HEK293 (cell line): Measurements from ENCODE around the gene IL2RA.

Experiments
- ZNF660 ChIP-seq: fragments of 450-650 bp; IDR thresholded peaks from 2 replicates; pipeline ENCODE4 v1.5.1; 2018; ENCODE audit warnings: missing biosample characterization, mild to moderate bottlenecking, missing genetic modification characterization
- TF ChIP-seq, protein P1 (sequence below): fragments of 450-650 bp; formaldehyde crosslinking; IDR thresholded peaks from 2 replicates; pipeline ENCODE4 v1.5.1; 2016; ENCODE audit warnings: missing biosample characterization, missing genetic modification characterization

GRCh38 chr10:6091630-6092029 is 29.5 kb upstream of the IL2RA start:
- TF ChIP-seq ZNF660 (tag by site-specific recombination), result no peak
- TF ChIP-seq, protein P1, sequence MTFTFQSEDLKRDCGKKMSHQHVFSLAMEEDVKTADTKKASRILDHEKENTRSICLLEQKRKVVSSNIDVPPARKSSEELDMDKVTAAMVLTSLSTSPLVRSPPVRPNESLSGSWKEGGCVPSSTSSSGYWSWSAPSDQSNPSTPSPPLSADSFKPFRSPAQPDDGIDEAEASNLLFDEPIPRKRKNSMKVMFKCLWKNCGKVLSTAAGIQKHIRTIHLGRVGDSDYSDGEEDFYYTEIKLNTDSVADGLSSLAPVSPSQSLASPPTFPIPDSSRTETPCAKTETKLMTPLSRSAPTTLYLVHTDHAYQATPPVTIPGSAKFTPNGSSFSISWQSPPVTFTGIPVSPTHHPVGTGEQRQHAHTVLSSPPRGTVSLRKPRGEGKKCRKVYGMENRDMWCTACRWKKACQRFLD (tag by site-specific recombination), result no peak
